Spinal cord (tissue), 10 donors: ENCODE data around the gene TMEM255B. TPM values are rescaled to one million over a fixed set of nuclear protein-coding genes. Genes with fewer than 3 reads are reported as not detected.

ENCODE experiments used
- DNase-seq, 6 donors: peaks; one replicate each; pipeline versions ENCODE4 v3.0.0 to v3.0.0-alpha.2; 2013 to 2015; ENCODE audit warnings: low spot score in 6 of 6, low read depth in 4 of 6
- H3K27ac ChIP-seq: one replicate; pipeline ENCODE4 v1.5.1; 2013; ENCODE audit warnings: low read depth, low read length, control low read depth
- H3K27me3 ChIP-seq: one replicate; pipeline ENCODE4 v1.6.1; 2013; ENCODE audit warnings: low read length; ENCODE audit not compliant: control insufficient read depth, insufficient read depth
- H3K36me3 ChIP-seq: one replicate; pipeline ENCODE4 v1.6.1; 2013; ENCODE audit warnings: low read length; ENCODE audit not compliant: control insufficient read depth, insufficient read depth
- H3K4me1 ChIP-seq: one replicate; pipeline ENCODE4 v1.6.1; 2013; ENCODE audit warnings: low read length; ENCODE audit not compliant: control insufficient read depth, insufficient read depth
- H3K4me3 ChIP-seq: one replicate; pipeline ENCODE4 v1.5.1; 2013; ENCODE audit warnings: low read depth, low read length, control low read depth
- H3K9me3 ChIP-seq: one replicate; pipeline ENCODE4 v1.6.1; 2013; ENCODE audit warnings: low read length; ENCODE audit not compliant: control insufficient read depth, insufficient read depth
- WGBS: methylation state at CpG from one replicate; pipeline ENCODE4 v1.1.5; 2013; ENCODE audit warnings: missing lambda C conversion rate; ENCODE audit not compliant: insufficient coverage; 5-methylcytosine and 5-hydroxymethylcytosine counted together
- polyA plus RNA-seq, 2 donors: library from polyadenylated mRNA; unstranded; fragments of 120-200 nt; gene quantifications; one replicate each; pipeline ENCODE4 v1.2.1, GENCODE V29; 2013; ENCODE audit not compliant: insufficient read length in 2 of 2
- total RNA-seq, 2 donors: library from RNA; depleted of rRNA in 1 of 2; stranded (reverse); fragments of 120-200 nt in 1 of 2; fragments of >200 nt in 1 of 2; gene quantifications; one replicate each; pipeline versions ENCODE4 v1.2.3 to v1.2.4, GENCODE V29; 2013 to 2014
- donor health status: healthy.

Gene TMEM255B
- total and polyA plus RNA-seq, 4 donors: 1.4 to 5.6 (median 3.4) TPM

GRCh38 chr13:113814435-113814821, 55.4 kb downstream of the TMEM255B start:
- WGBS: over 99% methylated on average over 7 of the region's 11 CpGs
- no peak overlapping the region for H3K27ac ChIP-seq
- peaks cover 34% of the 10 kb centered on the region for H3K36me3 ChIP-seq
- H3K9me3 ChIP-seq: peaks cover 2% of the 10 kb centered on the region
- no peaks in the 10 kb centered on the region for H3K27me3 ChIP-seq
- peaks cover 17% of the 10 kb centered on the region for H3K4me1 ChIP-seq
- DNase-seq: no peak
- H3K4me3 ChIP-seq: no peak overlapping the region

- DNase-seq: no peak
- no peaks in the 10 kb centered on the region for H3K27me3 ChIP-seq
- H3K4me3 ChIP-seq: no peak overlapping the region
- peaks cover 27% of the 10 kb centered on the region for H3K4me1 ChIP-seq
- no peaks in the 10 kb centered on the region for H3K9me3 ChIP-seq
- no peak overlapping the region for H3K27ac ChIP-seq
- peaks cover 43% of the 10 kb centered on the region for H3K36me3 ChIP-seq
- 84% methylated on average over 28 of the region's 42 CpGs for WGBS
Measured at GRCh38 chr13:113815151-113816058, 56.4 kb downstream of the TMEM255B start.

GRCh38 chr13:113816254-113816929, 57.4 kb downstream of the TMEM255B start:
- no peaks in the 10 kb centered on the region for H3K27me3 ChIP-seq
- no peaks in the 10 kb centered on the region for H3K9me3 ChIP-seq
- H3K4me1 ChIP-seq: peaks cover 37% of the 10 kb centered on the region
- 74% methylated on average over 25 of the region's 25 CpGs for WGBS
- H3K4me3 ChIP-seq: no peak overlapping the region
- H3K36me3 ChIP-seq: peaks cover 53% of the 10 kb centered on the region
- H3K27ac ChIP-seq: no peak overlapping the region
- no peak for DNase-seq

GRCh38 chr13:113816946-113817859, 58.2 kb downstream of the TMEM255B start:
- Histone ChIP-seq H3K4me3 (no peak overlapping the region), H3K27ac (no peak overlapping the region), H3K9me3 (no peaks in the 10 kb centered on the region), H3K4me1 (peaks cover 45% of the 10 kb centered on the region), H3K27me3 (no peaks in the 10 kb centered on the region), H3K36me3 (peaks cover 61% of the 10 kb centered on the region)
- 32% methylated on average over 15 of the region's 24 CpGs for WGBS
- DNase-seq: peak in 4 of 6 donors; percentile 42 to 81 (median 64)

- H3K4me1 ChIP-seq: peaks cover 54% of the 10 kb centered on the region
- no peaks in the 10 kb centered on the region for H3K9me3 ChIP-seq
- WGBS: 86% methylated on average over 57 of the region's 60 CpGs
- no peaks in the 10 kb centered on the region for H3K27me3 ChIP-seq
- H3K4me3 ChIP-seq: no peak overlapping the region
- no peak overlapping the region for H3K27ac ChIP-seq
- DNase-seq: no peak
- peaks cover 67% of the 10 kb centered on the region for H3K36me3 ChIP-seq
Measured at GRCh38 chr13:113817860-113818691, 59.0 kb downstream of the TMEM255B start.

- WGBS: 90% methylated on average over 26 of the region's 26 CpGs
- H3K9me3 ChIP-seq: no peaks in the 10 kb centered on the region
- peaks cover 68% of the 10 kb centered on the region for H3K36me3 ChIP-seq
- no peak for DNase-seq
- H3K27me3 ChIP-seq: no peaks in the 10 kb centered on the region
- peaks cover 57% of the 10 kb centered on the region for H3K4me1 ChIP-seq
- H3K27ac ChIP-seq: no peak overlapping the region
- H3K4me3 ChIP-seq: no peak overlapping the region
Measured at GRCh38 chr13:113818700-113819295, 59.8 kb downstream of the TMEM255B start.

GRCh38 chr13:113819341-113819730, 60.3 kb downstream of the TMEM255B start:
- DNase-seq: no peak
- no peak overlapping the region for H3K4me3 ChIP-seq
- 82% methylated on average over 7 of the region's 13 CpGs for WGBS
- peaks cover 57% of the 10 kb centered on the region for H3K4me1 ChIP-seq
- no peaks in the 10 kb centered on the region for H3K9me3 ChIP-seq
- no peak overlapping the region for H3K27ac ChIP-seq
- H3K27me3 ChIP-seq: no peaks in the 10 kb centered on the region
- H3K36me3 ChIP-seq: peaks cover 72% of the 10 kb centered on the region

GRCh38 chr13:113819731-113820715, 61.0 kb downstream of the TMEM255B start:
- H3K4me3 ChIP-seq: no peak overlapping the region
- DNase-seq: no peak
- H3K27me3 ChIP-seq: no peaks in the 10 kb centered on the region
- WGBS: 87% methylated on average over 29 of the region's 52 CpGs
- no peaks in the 10 kb centered on the region for H3K9me3 ChIP-seq
- peaks cover 73% of the 10 kb centered on the region for H3K36me3 ChIP-seq
- H3K4me1 ChIP-seq: peaks cover 57% of the 10 kb centered on the region
- no peak overlapping the region for H3K27ac ChIP-seq
